Measurements from ENCODE around the gene MPC1.

The MPC1 gene

GRCh38 chr6:166417285-166417691 lies 34.5 kb upstream of the MPC1 start:
- Histone ChIP-seq H3K4me1 (ENCODE audit: control insufficient read depth, insufficient read depth, low read length, poor library complexity, severe bottlenecking) (no peaks in the 10 kb centered on the region), H3K9me3 (ENCODE audit: control insufficient read depth, low read length) (no peaks in the 10 kb centered on the region), H3K4me3 (ENCODE audit: extremely low read depth, insufficient read depth, low read length, poor library complexity, severe bottlenecking) (no peak overlapping the region), H3K27ac (ENCODE audit: low read depth, low read length, severe bottlenecking) (no peak overlapping the region), H3K36me3 (ENCODE audit: control insufficient read depth, insufficient read depth, low read length) (peaks cover 4% of the 10 kb centered on the region)
- WGBS, 2 experiments (ENCODE audit: insufficient coverage in 2 of 2), result 86 to 100% methylated on average over 1 of the region's 6 CpGs

- Histone ChIP-seq H3K27ac (ENCODE audit: low read depth, low read length, severe bottlenecking) (no peak overlapping the region), H3K4me1 (ENCODE audit: control insufficient read depth, insufficient read depth, low read length, poor library complexity, severe bottlenecking) (no peaks in the 10 kb centered on the region), H3K9me3 (ENCODE audit: control insufficient read depth, low read length) (no peaks in the 10 kb centered on the region), H3K36me3 (ENCODE audit: control insufficient read depth, insufficient read depth, low read length) (peaks cover 4% of the 10 kb centered on the region), H3K4me3 (ENCODE audit: extremely low read depth, insufficient read depth, low read length, poor library complexity, severe bottlenecking) (no peak overlapping the region)
- WGBS, 2 experiments (ENCODE audit: insufficient coverage in 2 of 2), result 73 to 75% methylated on average over 5 of the region's 5 CpGs
Observed at GRCh38 chr6:166415833-166416347, 33.1 kb upstream of the MPC1 start.

GRCh38 chr6:166415306-166415705 lies 32.6 kb upstream of the MPC1 start:
- Histone ChIP-seq H3K4me1 (ENCODE audit: control insufficient read depth, insufficient read depth, low read length, poor library complexity, severe bottlenecking) (no peaks in the 10 kb centered on the region), H3K4me3 (ENCODE audit: extremely low read depth, insufficient read depth, low read length, poor library complexity, severe bottlenecking) (no peak overlapping the region), H3K9me3 (ENCODE audit: control insufficient read depth, low read length) (no peaks in the 10 kb centered on the region), H3K36me3 (ENCODE audit: control insufficient read depth, insufficient read depth, low read length) (peaks cover 4% of the 10 kb centered on the region), H3K27ac (ENCODE audit: low read depth, low read length, severe bottlenecking) (no peak overlapping the region)
- WGBS, 2 experiments (ENCODE audit: insufficient coverage in 2 of 2), result 92 to 100% methylated on average over 1 of the region's 5 CpGs

- H3K4me3 ChIP-seq (ENCODE audit: extremely low read depth, insufficient read depth, low read length, poor library complexity, severe bottlenecking), result no peak overlapping the region
- H3K36me3 ChIP-seq (ENCODE audit: control insufficient read depth, insufficient read depth, low read length), result peaks cover 4% of the 10 kb centered on the region
- H3K9me3 ChIP-seq (ENCODE audit: control insufficient read depth, low read length), result no peaks in the 10 kb centered on the region
- H3K27ac ChIP-seq (ENCODE audit: low read depth, low read length, severe bottlenecking), result no peak overlapping the region
- H3K4me1 ChIP-seq (ENCODE audit: control insufficient read depth, insufficient read depth, low read length, poor library complexity, severe bottlenecking), result no peaks in the 10 kb centered on the region
- WGBS, 2 experiments (ENCODE audit: insufficient coverage in 2 of 2), result 95 to 96% methylated on average over 14 to 17 of the region's 17 CpGs
Observed at GRCh38 chr6:166413491-166413951, 30.8 kb upstream of the MPC1 start.

GRCh38 chr6:166412911-166413384 lies 30.2 kb upstream of the MPC1 start:
- no peak overlapping the region for H3K27ac ChIP-seq (ENCODE audit: low read depth, low read length, severe bottlenecking)
- no peaks in the 10 kb centered on the region for H3K4me1 ChIP-seq (ENCODE audit: control insufficient read depth, insufficient read depth, low read length, poor library complexity, severe bottlenecking)
- peaks cover 4% of the 10 kb centered on the region for H3K36me3 ChIP-seq (ENCODE audit: control insufficient read depth, insufficient read depth, low read length)
- 94 to 98% methylated on average over 13 of the region's 13 CpGs for WGBS, 2 experiments (ENCODE audit: insufficient coverage in 2 of 2)
- no peaks in the 10 kb centered on the region for H3K9me3 ChIP-seq (ENCODE audit: control insufficient read depth, low read length)
- no peak overlapping the region for H3K4me3 ChIP-seq (ENCODE audit: extremely low read depth, insufficient read depth, low read length, poor library complexity, severe bottlenecking)

GRCh38 chr6:166412156-166412910 lies 29.6 kb upstream of the MPC1 start:
- 93 to 94% methylated on average over 41 to 49 of the region's 49 CpGs for WGBS, 2 experiments (ENCODE audit: insufficient coverage in 2 of 2)
- no peaks in the 10 kb centered on the region for H3K9me3 ChIP-seq (ENCODE audit: control insufficient read depth, low read length)
- no peaks in the 10 kb centered on the region for H3K36me3 ChIP-seq (ENCODE audit: control insufficient read depth, insufficient read depth, low read length)
- H3K27ac ChIP-seq (ENCODE audit: low read depth, low read length, severe bottlenecking), result no peak overlapping the region
- H3K4me3 ChIP-seq (ENCODE audit: extremely low read depth, insufficient read depth, low read length, poor library complexity, severe bottlenecking), result no peak overlapping the region
- H3K4me1 ChIP-seq (ENCODE audit: control insufficient read depth, insufficient read depth, low read length, poor library complexity, severe bottlenecking), result no peaks in the 10 kb centered on the region

- H3K4me3 ChIP-seq (ENCODE audit: extremely low read depth, insufficient read depth, low read length, poor library complexity, severe bottlenecking), result no peak overlapping the region
- no peak overlapping the region for H3K27ac ChIP-seq (ENCODE audit: low read depth, low read length, severe bottlenecking)
- H3K4me1 ChIP-seq (ENCODE audit: control insufficient read depth, insufficient read depth, low read length, poor library complexity, severe bottlenecking), result no peaks in the 10 kb centered on the region
- WGBS, 2 experiments (ENCODE audit: insufficient coverage in 2 of 2), result 86 to 89% methylated on average over 9 to 10 of the region's 12 CpGs
- H3K36me3 ChIP-seq (ENCODE audit: control insufficient read depth, insufficient read depth, low read length), result no peaks in the 10 kb centered on the region
- H3K9me3 ChIP-seq (ENCODE audit: control insufficient read depth, low read length), result no peaks in the 10 kb centered on the region
Observed at GRCh38 chr6:166411721-166412151, 29.0 kb upstream of the MPC1 start.

- no peaks in the 10 kb centered on the region for H3K36me3 ChIP-seq (ENCODE audit: control insufficient read depth, insufficient read depth, low read length)
- H3K27ac ChIP-seq (ENCODE audit: low read depth, low read length, severe bottlenecking), result no peak overlapping the region
- no peaks in the 10 kb centered on the region for H3K4me1 ChIP-seq (ENCODE audit: control insufficient read depth, insufficient read depth, low read length, poor library complexity, severe bottlenecking)
- H3K9me3 ChIP-seq (ENCODE audit: control insufficient read depth, low read length), result no peaks in the 10 kb centered on the region
- 89 to 93% methylated on average over 12 to 13 of the region's 15 CpGs for WGBS, 2 experiments (ENCODE audit: insufficient coverage in 2 of 2)
- no peak overlapping the region for H3K4me3 ChIP-seq (ENCODE audit: extremely low read depth, insufficient read depth, low read length, poor library complexity, severe bottlenecking)
Observed at GRCh38 chr6:166411271-166411670, 28.5 kb upstream of the MPC1 start.

- Histone ChIP-seq H3K27ac (ENCODE audit: low read depth, low read length, severe bottlenecking) (no peak overlapping the region), H3K4me3 (ENCODE audit: extremely low read depth, insufficient read depth, low read length, poor library complexity, severe bottlenecking) (no peak overlapping the region), H3K4me1 (ENCODE audit: control insufficient read depth, insufficient read depth, low read length, poor library complexity, severe bottlenecking) (no peaks in the 10 kb centered on the region), H3K36me3 (ENCODE audit: control insufficient read depth, insufficient read depth, low read length) (no peaks in the 10 kb centered on the region), H3K9me3 (ENCODE audit: control insufficient read depth, low read length) (no peaks in the 10 kb centered on the region)
- WGBS, 2 experiments (ENCODE audit: insufficient coverage in 2 of 2), result 89 to 91% methylated on average over 7 of the region's 10 CpGs
Observed at GRCh38 chr6:166410426-166410935, 27.7 kb upstream of the MPC1 start.

- H3K36me3 ChIP-seq (ENCODE audit: control insufficient read depth, insufficient read depth, low read length), result no peaks in the 10 kb centered on the region
- 85 to 91% methylated on average over 18 to 19 of the region's 22 CpGs for WGBS, 2 experiments (ENCODE audit: insufficient coverage in 2 of 2)
- H3K4me1 ChIP-seq (ENCODE audit: control insufficient read depth, insufficient read depth, low read length, poor library complexity, severe bottlenecking), result no peaks in the 10 kb centered on the region
- no peak overlapping the region for H3K27ac ChIP-seq (ENCODE audit: low read depth, low read length, severe bottlenecking)
- H3K9me3 ChIP-seq (ENCODE audit: control insufficient read depth, low read length), result no peaks in the 10 kb centered on the region
- no peak overlapping the region for H3K4me3 ChIP-seq (ENCODE audit: extremely low read depth, insufficient read depth, low read length, poor library complexity, severe bottlenecking)
Observed at GRCh38 chr6:166408936-166409755, 26.4 kb upstream of the MPC1 start.

Data from mesodermal cell (in vitro differentiated cells).